HG03025 (cell line): ENCODE data around the gene FABP6.
"Not testable (repeated sequence)": the region's sequence is repeated elsewhere in the genome, so short reads cannot be mapped to it uniquely, and the experiment has no call there.

Experiments used
- ATAC-seq: cut with Tn5 transposase; IDR thresholded peaks from one replicate; pipeline ENCODE4 v1.9.1; 2021; ENCODE audit warnings: mild to moderate bottlenecking, moderate library complexity; ENCODE audit not compliant: unreplicated experiment, low FRiP score

FABP6 gene

GRCh38 chr5:160229190-160229742, at the start of gene FABP6:
Gene FABP6 (plus strand): TSS chr5:160229506. CDS start chr5:160229558, 52 bp downstream.
- no peak for ATAC-seq

- ATAC-seq: no peak
Measured at GRCh38 chr5:160180931-160181330, 48.4 kb upstream of the FABP6 start.

GRCh38 chr5:160181965-160182622, 47.2 kb upstream of the FABP6 start:
- no peak for ATAC-seq

GRCh38 chr5:160183075-160183474, 46.2 kb upstream of the FABP6 start:
- ATAC-seq: no peak

- ATAC-seq: no peak
Measured at GRCh38 chr5:160185626-160186360, 43.5 kb upstream of the FABP6 start.

GRCh38 chr5:160186480-160186879, 42.8 kb upstream of the FABP6 start:
- ATAC-seq: no peak

- no peak for ATAC-seq
Measured at GRCh38 chr5:160187091-160187490, 42.2 kb upstream of the FABP6 start.

- no peak for ATAC-seq
Measured at GRCh38 chr5:160188141-160189015, 40.9 kb upstream of the FABP6 start.

GRCh38 chr5:160192424-160192823, 36.9 kb upstream of the FABP6 start:
- ATAC-seq: no peak

GRCh38 chr5:160193076-160193475, 36.2 kb upstream of the FABP6 start:
- ATAC-seq: not testable (repeated sequence)

GRCh38 chr5:160193790-160194189, 35.5 kb upstream of the FABP6 start:
- not testable (repeated sequence) for ATAC-seq

- no peak for ATAC-seq
Measured at GRCh38 chr5:160197341-160198144, 31.8 kb upstream of the FABP6 start.

GRCh38 chr5:160198146-160198545, 31.2 kb upstream of the FABP6 start:
- no peak for ATAC-seq

- no peak for ATAC-seq
Measured at GRCh38 chr5:160198841-160199409, 30.4 kb upstream of the FABP6 start.

GRCh38 chr5:160199410-160199911, 29.8 kb upstream of the FABP6 start:
- peak; percentile 81 for ATAC-seq

- ATAC-seq: no peak
Measured at GRCh38 chr5:160207061-160207460, 22.2 kb upstream of the FABP6 start.

- no peak for ATAC-seq
Measured at GRCh38 chr5:160209917-160210316, 19.4 kb upstream of the FABP6 start.

GRCh38 chr5:160210606-160211005, 18.7 kb upstream of the FABP6 start:
- ATAC-seq: no peak

GRCh38 chr5:160211352-160211751, 18.0 kb upstream of the FABP6 start:
- no peak for ATAC-seq
